Measurements from ENCODE around the gene BAZ1A. TPM values are rescaled to one million over a fixed set of nuclear protein-coding genes. Genes with fewer than 3 reads are reported as not detected.
"Not testable (repeated sequence)": the region's sequence is repeated elsewhere in the genome, so short reads cannot be mapped to it uniquely, and the experiment has no call there.

Gene BAZ1A
- total and polyA plus RNA-seq, 9 of the 15 experiments (the other 6 are each of a cell fraction or from before 2014, with no cell fraction given), result 22.0 to 71.2 (median 39.1) TPM

DNA sequence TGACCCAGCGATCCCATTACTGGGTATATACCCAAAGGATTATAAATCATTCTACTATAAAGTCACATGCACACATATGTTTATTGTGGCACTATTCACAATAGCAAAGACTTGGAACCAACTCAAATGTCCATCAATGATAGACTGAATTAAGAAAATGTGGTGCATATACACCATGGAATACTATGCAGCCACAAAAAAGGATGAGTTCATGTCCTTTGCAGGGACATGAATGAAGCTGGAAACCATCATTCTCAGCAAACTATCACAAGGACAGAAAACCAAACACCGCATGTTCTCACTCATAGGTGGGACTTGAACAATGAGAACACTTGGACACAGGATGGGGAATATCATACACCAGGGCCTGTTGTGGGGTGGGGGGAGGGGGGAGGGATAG, 76.3 kb downstream of the BAZ1A start:
- H3K9ac ChIP-seq (ENCODE audit: insufficient read depth in 1 of 2, low read depth in 2 of 2, low read length in 2 of 2); FAIRE-seq; H3K4me1 ChIP-seq (replicated peaks in 1 of 2; ENCODE audit: control insufficient read depth in 2 of 2, insufficient read depth in 2 of 2, low read length in 2 of 2); DNase-seq (ENCODE audit: extremely low read depth in 1 of 4, low spot score in 3 of 4); POLR2A ChIA-PET; H3K9me1 ChIP-seq (ENCODE audit: control insufficient read depth, insufficient read depth, low read length); intact Hi-C loops (cut with micrococcal nuclease); H2AFZ ChIP-seq (ENCODE audit: low read depth, low read length); in situ Hi-C loops (cut with MboI); H4K20me1 ChIP-seq (replicated peaks; ENCODE audit: control insufficient read depth, insufficient read depth, low read length); H3K9me3 ChIP-seq (replicated peaks; ENCODE audit: control insufficient read depth, insufficient read depth, low read depth, low read length); H3K79me2 ChIP-seq (ENCODE audit: control insufficient read depth, insufficient read depth, low read length); ATAC-seq; H3K4me3 ChIP-seq; H3K27ac ChIP-seq (ENCODE audit: extremely low read depth, low read depth, low read length); H3K27me3 ChIP-seq (ENCODE audit: control insufficient read depth in 2 of 2, insufficient read depth in 2 of 2, low read length in 2 of 2); H3K4me2 ChIP-seq (ENCODE audit: insufficient read depth, low read length); BruUV-seq (replicated peaks); CTCF ChIA-PET (ENCODE audit: low intra/inter-chr PET ratio): not testable (repeated sequence)
- WGBS (ENCODE audit: insufficient coverage, low coverage, missing lambda C conversion rate), result 89% methylated on average over 1 of the region's 2 CpGs
- H3K36me3 ChIP-seq (ENCODE audit: control insufficient read depth, insufficient read depth, low read length), result peaks cover 79% of the 10 kb centered on the region
- TF ChIP-seq ZNF146 (CRISPR knock-in tag; IDR thresholded peaks at IDR 0.05; ENCODE audit: unreplicated experiment), result peak; percentile 45

DNA sequence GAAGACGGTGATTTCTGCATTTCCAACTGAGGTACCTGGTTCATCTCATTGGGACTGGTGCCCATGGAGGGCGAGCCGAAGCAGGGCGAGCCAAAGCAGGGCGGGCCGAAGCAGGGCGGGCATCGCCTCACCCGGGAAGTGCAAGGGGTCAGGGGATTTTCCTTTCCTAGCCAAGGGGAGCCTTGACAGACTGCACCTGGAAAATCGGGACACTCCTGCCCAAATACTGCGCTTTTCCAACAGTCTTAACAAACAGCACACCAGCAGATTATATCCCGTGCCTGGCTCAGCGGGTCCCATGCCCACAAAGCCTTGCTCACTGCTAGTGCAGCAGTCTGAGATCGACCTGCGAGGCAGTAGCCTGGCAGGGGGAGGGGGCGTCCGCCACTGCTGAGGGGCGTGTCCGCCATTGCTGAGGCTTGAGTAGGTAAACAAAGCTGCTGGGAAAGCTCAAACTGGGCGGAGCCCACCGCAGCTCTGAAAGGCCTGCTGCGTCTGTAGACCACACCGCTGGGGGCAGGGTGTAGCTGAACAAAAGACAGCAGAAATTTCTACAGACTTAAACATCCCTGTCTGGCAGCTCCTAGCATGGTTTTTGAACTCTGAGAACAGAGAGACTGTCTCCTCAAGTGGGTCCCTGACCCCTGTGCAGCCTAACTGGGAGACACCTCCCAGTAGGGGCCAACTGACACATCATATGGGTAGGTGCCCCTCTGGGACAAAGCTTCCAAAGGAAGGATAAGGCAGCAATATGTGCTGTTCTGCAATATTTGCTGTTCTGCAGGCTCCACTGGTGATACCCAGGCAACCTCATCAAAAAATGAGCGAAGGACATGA, 77.2 kb downstream of the BAZ1A start:
- intact Hi-C loops (cut with micrococcal nuclease) (no loop called here), in situ Hi-C loops (cut with MboI) (no loop called here)
- Histone ChIP-seq H3K36me3 (ENCODE audit: control insufficient read depth, insufficient read depth, low read length) (peaks cover 82% of the 10 kb centered on the region), H3K79me2 (ENCODE audit: control insufficient read depth, insufficient read depth, low read length) (no peaks in the 10 kb centered on the region), H3K9ac (ENCODE audit: insufficient read depth in 1 of 2, low read depth in 2 of 2, low read length in 2 of 2) (no peak overlapping the region), H3K27ac (ENCODE audit: extremely low read depth, low read depth, low read length) (no peak overlapping the region), H3K9me3 (replicated peaks; ENCODE audit: control insufficient read depth, insufficient read depth, low read depth, low read length) (no peaks in the 10 kb centered on the region), H3K4me2 (ENCODE audit: insufficient read depth, low read length) (no peak overlapping the region), H3K9me1 (ENCODE audit: control insufficient read depth, insufficient read depth, low read length) (no peaks in the 10 kb centered on the region), H3K27me3 (ENCODE audit: control insufficient read depth in 2 of 2, insufficient read depth in 2 of 2, low read length in 2 of 2) (no peaks in the 10 kb centered on the region), H3K4me1 (replicated peaks in 1 of 2; ENCODE audit: control insufficient read depth in 2 of 2, insufficient read depth in 2 of 2, low read length in 2 of 2) (peaks cover 0 to 6% of the 10 kb centered on the region in 2 experiments; a peak in 2 of 5 replicates), H4K20me1 (replicated peaks; ENCODE audit: control insufficient read depth, insufficient read depth, low read length) (no peaks in the 10 kb centered on the region), H2AFZ (ENCODE audit: low read depth, low read length) (no peak overlapping the region), H3K4me3 (no peak overlapping the region)
- CTCF ChIA-PET (ENCODE audit: low intra/inter-chr PET ratio), result no interaction called here
- ATAC-seq (peak; percentile 84), DNase-seq (ENCODE audit: extremely low read depth in 1 of 4, low spot score in 3 of 4) (peak in 3 of 4 experiments; percentile 5 to 45 (median 8)), FAIRE-seq (no peak)
- POLR2A ChIA-PET, result interaction anchor here (1.0 kb wide), 1 partner anchor 11 kb away, joined by 5 read pairs; no protein-coding TSS in a partner anchor
- TF ChIP-seq FOXA3 (CRISPR knock-in tag; conservative IDR thresholded peaks at IDR 0.05 in 1 of 2, IDR thresholded peaks at IDR 0.05 in 1 of 2) (peak in 1 of 2 experiments; percentile 78; a peak in 2 of 4 replicates), RUNX1 (IDR thresholded peaks at IDR 0.05; ENCODE audit: low read depth) (no peak), YY1 (IDR thresholded peaks at IDR 0.05; ENCODE audit: borderline replicate concordance in 1 of 3, control insufficient read depth in 1 of 3, extremely low read depth in 1 of 3, insufficient read depth in 3 of 3, insufficient read length in 1 of 3, insufficient replicate concordance in 2 of 3, low read depth in 1 of 3, low read length in 2 of 3) (peak in 1 of 3 experiments; percentile 20)
- TF ChIP-seq, protein P1, sequence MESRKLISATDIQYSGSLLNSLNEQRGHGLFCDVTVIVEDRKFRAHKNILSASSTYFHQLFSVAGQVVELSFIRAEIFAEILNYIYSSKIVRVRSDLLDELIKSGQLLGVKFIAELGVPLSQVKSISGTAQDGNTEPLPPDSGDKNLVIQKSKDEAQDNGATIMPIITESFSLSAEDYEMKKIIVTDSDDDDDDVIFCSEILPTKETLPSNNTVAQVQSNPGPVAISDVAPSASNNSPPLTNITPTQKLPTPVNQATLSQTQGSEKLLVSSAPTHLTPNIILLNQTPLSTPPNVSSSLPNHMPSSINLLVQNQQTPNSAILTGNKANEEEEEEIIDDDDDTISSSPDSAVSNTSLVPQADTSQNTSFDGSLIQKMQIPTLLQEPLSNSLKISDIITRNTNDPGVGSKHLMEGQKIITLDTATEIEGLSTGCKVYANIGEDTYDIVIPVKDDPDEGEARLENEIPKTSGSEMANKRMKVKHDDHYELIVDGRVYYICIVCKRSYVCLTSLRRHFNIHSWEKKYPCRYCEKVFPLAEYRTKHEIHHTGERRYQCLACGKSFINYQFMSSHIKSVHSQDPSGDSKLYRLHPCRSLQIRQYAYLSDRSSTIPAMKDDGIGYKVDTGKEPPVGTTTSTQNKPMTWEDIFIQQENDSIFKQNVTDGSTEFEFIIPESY (CRISPR knock-in tag; IDR thresholded peaks at IDR 0.05), result peak; percentile 84
- BruUV-seq (replicated peaks), result no TSS peak
- 83% methylated on average over 12 of the region's 24 CpGs for WGBS (ENCODE audit: insufficient coverage, low coverage, missing lambda C conversion rate)
